ENCODE measurements around the gene ADGRB2.
A peak's percentile ranks its signal among the peaks of the same experiment; 100 is the strongest.

ADGRB2 gene

DNA sequence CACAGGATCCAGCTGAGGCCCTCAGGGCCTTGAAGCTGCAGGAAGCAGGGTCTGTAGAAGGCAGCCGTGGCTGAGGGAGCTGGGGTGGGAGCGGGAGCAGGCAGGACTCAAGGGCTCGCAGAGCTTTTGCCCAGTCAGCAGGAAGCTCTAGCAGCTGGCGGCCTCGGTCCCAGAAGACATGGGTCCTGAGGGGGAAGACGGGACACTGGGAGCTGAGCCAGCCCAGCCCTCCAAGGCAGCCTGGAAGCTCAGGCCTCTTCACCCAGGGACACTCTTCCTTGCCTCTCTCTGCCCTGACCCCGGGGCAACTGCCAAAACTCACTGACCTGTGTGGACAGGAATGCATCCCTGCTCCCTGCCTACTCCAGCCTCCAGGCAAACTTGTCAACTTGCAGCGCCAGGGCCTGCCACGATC lies 8.9 kb downstream of the ADGRB2 start:
- no peak for DNase-seq
- in situ Hi-C loops (cut with MboI; ENCODE audit: low pct_unique_long_range_greater_than_20kb, low sequenced_read_pairs), result no loop called here

- no peak for DNase-seq
- in situ Hi-C loops (cut with MboI; ENCODE audit: low pct_unique_long_range_greater_than_20kb, low sequenced_read_pairs), result no loop called here
These were observed 9.7 kb downstream of the ADGRB2 start for GRCh38 chr1:31754397-31754796.

DNA sequence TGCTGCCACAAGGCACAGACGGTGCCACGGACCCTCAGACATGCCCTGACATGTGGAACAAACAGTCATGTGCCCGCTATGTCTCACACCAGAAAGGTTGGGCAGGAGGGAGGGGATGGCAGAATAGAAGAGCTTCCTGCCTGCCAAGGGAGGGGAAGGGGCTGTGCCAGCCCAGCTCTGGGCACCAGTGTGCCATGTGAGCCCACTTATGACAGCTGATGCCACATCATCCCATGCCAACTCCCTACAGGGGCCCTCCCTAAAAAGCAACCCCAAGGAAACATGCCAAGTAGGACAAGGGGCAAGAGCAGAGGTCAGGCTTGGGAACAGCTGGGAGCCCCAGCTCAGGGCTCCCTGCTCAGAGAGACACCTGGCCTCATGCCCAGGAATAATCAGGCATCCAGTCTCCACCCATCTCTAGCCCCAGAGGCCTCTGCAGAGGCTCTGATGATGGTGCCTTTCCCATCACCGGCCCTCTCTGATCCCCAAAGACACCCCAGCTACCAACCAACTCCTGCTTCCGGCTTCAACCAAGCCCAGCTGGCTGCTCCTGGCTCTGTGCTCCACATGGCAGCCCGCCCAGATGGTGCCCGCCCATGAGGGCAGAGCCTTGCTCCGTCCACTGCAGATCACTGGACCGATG lies 10.3 kb downstream of the ADGRB2 start:
- DNase-seq, result no peak
- in situ Hi-C loops (cut with MboI; ENCODE audit: low pct_unique_long_range_greater_than_20kb, low sequenced_read_pairs), result no loop called here

GRCh38 chr1:31752952-31753475 lies 11.1 kb downstream of the ADGRB2 start:
- DNase-seq, result no peak
- in situ Hi-C loops (cut with MboI; ENCODE audit: low pct_unique_long_range_greater_than_20kb, low sequenced_read_pairs), result no loop called here

DNA sequence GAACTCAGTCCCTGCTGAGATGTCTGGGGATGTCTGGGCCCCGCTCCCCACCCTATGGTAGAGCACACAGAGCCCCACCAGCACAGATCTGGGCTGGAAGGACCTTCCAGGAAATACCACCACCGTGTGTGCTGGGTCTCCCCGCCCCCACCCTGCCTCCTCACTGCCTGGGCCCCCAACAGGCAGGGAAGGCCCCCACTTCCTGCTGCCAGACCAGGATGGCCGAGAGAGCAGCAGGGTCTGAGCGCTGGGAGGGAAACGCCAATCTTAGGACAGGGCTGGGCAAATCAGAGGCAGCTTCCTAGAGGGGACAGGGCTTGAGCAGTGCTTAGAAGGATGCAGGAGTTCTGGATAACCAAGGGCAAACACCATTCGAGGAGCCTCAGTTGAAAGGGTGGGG lies 11.9 kb downstream of the ADGRB2 start:
- no peak for DNase-seq
- in situ Hi-C loops (cut with MboI; ENCODE audit: low pct_unique_long_range_greater_than_20kb, low sequenced_read_pairs), result no loop called here

GRCh38 chr1:31751822-31752241 lies 12.3 kb downstream of the ADGRB2 start:
- no peak for DNase-seq
- in situ Hi-C loops (cut with MboI; ENCODE audit: low pct_unique_long_range_greater_than_20kb, low sequenced_read_pairs), result no loop called here

- in situ Hi-C loops (cut with MboI; ENCODE audit: low pct_unique_long_range_greater_than_20kb, low sequenced_read_pairs), result no loop called here
- peak; percentile 55 for DNase-seq
These were observed 13.2 kb downstream of the ADGRB2 start for GRCh38 chr1:31750858-31751510.

- in situ Hi-C loops (cut with MboI; ENCODE audit: low pct_unique_long_range_greater_than_20kb, low sequenced_read_pairs), result no loop called here
- DNase-seq, result no peak
These were observed 14.1 kb downstream of the ADGRB2 start for GRCh38 chr1:31749785-31750735.

DNA sequence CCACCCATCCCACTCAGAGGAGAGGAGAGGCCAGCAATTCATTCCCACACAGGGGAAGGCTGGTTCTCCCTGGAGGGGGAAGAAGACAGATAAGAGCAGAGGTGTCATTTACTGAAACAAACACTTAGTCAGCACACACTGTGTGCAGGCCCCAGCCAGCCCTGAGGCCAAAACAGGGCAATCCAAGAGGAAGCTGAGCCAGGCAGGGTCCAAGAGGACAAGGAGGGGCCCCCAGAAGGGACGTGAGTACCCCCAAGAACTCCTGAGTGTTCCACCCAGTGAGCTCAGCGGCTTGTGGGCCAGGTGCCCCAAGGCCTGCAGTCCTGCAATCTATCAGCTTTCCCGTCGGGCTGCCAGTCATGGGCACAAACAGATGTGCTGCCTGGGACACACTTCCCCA lies 15.8 kb downstream of the ADGRB2 start:
- in situ Hi-C loops (cut with MboI; ENCODE audit: low pct_unique_long_range_greater_than_20kb, low sequenced_read_pairs), result no loop called here
- DNase-seq, result no peak

DNA sequence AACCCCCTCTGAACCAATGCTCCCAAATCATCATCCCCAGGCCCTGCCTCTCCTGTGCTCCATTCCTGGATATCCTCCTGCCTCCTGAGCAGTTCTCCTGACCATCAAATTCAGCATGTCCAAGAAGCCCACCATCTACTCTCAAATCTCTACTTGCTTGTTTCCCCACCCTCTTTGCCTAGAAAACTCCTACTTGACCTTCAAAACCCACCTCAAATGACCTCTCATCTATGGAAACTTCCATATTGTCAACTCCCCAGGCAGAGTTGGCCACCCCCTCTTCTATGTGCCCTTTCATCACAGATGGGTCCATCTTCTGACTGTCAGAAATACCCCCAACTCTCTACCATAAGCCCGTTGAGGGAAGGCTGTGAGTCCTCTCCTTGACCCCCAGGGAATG lies 16.8 kb downstream of the ADGRB2 start:
- DNase-seq, result no peak
- in situ Hi-C loops (cut with MboI; ENCODE audit: low pct_unique_long_range_greater_than_20kb, low sequenced_read_pairs), result no loop called here

- in situ Hi-C loops (cut with MboI; ENCODE audit: low pct_unique_long_range_greater_than_20kb, low sequenced_read_pairs), result no loop called here
These were observed 17.5 kb downstream of the ADGRB2 start for GRCh38 chr1:31746687-31747086.

DNA sequence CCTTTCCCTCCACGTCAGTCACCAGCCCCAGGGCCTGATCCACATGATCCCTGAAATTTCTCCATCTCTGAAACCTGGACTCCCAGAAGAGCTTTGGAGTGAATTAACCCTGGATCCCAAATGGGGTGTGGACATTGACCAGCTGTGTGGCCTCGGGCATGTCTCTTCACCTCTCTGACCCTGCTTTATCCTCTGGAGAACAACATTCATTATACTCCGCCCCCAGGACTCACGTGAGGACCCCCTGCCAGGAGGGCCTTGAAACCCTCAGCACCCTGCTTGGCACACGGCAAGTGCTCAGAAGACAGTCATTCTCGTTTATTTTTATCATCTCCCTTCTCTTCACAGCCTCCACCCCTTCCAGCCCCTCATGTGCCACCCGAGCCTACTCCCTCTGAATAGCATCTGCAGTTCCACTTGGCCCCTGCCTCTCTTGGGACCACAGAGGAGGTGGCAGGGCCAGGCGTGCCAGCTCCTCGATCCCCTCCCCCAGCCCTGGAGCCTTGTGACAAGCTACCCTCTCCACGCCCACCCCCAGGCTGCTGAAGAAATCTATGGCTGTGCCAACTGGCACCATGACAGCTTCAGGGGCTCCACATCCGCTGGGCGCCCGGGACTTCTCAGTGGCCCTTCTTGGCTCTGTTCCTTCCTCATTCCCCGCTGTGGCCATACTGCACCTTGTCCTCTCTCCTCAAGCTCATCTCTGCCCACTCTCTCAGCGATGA lies 18.0 kb downstream of the ADGRB2 start:
- in situ Hi-C loops (cut with MboI; ENCODE audit: low pct_unique_long_range_greater_than_20kb, low sequenced_read_pairs), result no loop called here
- DNase-seq, result no peak

More at GRCh38 chr1:31746687-31747086, 17.5 kb downstream of the ADGRB2 start:
- DNase-seq, result no peak

DNA sequence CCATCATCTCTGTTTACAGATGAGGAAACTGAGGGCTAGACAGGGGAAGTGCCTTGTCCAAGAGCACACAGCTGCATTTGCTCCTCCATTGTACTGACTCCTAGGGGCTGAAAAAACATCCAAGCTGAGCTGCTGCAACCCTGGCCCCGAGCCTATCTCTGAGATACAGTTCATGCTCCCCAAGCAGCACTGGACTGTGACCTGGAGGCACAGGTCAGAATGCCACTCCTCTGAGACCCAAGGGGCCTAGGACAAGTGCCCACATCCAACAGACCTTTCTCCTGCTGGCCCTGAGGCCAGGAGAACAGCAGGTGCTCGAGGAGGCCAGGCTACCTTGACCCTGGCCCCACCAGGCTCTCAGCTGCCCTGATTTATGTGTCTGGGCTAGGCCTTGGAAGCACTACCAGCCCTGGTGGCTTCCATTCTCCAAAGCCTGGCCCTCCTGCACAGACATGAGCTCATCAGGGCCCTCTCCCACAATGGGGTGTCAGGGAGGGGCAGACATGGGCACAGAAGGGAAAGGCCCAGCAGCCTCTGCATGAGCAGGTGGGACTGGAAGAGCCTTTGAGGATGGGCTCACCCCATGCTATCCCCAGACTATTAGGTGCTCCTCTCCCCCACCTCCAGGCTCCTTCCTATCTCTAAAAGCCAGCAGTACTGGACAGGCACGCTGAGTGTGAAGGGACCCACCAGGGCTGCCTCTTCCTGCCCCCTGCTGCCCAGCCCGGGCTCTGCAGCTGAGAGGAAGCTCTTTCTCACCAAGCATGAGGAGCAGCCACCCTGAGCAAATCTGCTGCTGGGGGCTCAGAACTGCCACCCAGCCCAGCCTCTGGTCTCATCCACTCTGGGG lies 18.8 kb downstream of the ADGRB2 start:
- in situ Hi-C loops (cut with MboI; ENCODE audit: low pct_unique_long_range_greater_than_20kb, low sequenced_read_pairs), result no loop called here
- DNase-seq, result peak; percentile 68

DNA sequence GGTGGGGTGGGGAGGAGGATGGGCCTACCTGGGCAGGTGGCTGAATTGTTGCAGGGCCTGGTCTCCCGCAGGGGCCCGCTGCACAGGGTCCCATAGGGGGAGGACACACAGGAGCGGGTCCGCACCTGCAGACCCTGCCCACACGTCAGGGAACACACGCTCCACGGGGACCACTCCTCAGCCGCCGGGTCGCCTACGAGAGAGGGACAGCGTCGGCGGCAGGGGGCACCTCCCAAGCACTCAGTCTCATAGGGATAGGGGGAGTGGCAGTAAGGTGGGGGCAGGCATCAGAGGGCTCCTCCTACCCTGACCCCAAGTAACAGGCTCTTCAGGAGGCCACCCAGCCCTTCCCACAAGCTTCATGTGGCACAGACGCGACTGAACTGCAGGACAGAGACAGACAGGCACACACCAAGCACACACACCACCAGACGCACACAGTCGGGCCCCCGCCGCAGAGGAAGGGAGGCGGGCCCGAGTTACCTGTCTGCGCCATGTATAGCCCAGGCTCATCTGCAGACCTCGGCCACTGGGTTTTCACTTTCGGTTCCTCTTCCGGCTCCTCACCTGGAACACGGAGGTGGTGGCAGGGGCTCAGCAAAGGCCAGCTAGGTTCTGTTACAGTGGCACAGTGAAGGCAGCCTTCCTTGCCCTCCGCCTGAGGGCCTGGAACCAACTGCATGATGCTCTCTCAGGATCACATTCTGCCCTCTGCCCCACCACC lies 19.8 kb downstream of the ADGRB2 start:
- no peak for DNase-seq
- in situ Hi-C loops (cut with MboI; ENCODE audit: low pct_unique_long_range_greater_than_20kb, low sequenced_read_pairs), result no loop called here

- in situ Hi-C loops (cut with MboI; ENCODE audit: low pct_unique_long_range_greater_than_20kb, low sequenced_read_pairs), result no loop called here
- DNase-seq, result no peak
These were observed 21.5 kb downstream of the ADGRB2 start for GRCh38 chr1:31742462-31743212.

DNA sequence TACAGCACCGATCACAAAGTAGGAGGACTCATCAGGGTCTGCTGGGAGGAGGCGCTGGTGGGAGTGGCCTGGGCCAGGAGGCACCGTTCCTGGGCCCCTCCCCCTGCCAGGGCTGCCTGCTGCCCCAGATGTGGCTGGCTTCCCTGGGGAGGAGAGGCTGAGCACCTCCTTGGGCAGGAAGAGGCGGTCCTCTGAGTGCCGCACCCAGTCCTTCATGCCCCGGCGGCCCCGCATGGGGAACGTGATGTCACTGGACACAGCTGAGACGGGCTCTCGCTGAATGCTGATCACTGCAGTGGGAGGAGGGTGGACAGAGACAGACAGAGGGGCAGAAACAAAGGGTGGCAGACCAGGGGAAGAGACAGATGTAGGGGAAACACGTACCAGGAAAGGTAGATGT lies 24.8 kb downstream of the ADGRB2 start:
- DNase-seq, result no peak
- in situ Hi-C loops (cut with MboI; ENCODE audit: low pct_unique_long_range_greater_than_20kb, low sequenced_read_pairs), result no loop called here

DNA sequence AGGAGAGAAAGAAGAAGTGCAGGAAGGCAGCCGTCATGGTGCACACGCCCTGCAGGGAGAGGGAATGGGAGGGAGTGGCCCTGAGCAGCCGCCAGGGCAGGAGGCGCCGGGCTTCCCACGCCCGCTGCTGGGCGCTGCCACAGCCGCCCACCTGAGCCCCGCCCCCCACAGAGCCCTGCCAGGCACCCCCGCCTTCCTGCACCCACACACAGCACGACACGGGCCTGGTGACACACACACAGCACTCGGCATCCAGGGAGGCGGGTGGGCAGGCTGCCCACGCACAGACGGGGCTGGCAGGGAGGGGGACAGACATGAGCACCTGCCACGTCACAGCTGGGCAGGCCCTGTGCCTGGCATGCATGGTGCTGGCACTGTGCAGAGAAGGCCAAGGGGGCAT lies 27.5 kb downstream of the ADGRB2 start:
- in situ Hi-C loops (cut with MboI; ENCODE audit: low pct_unique_long_range_greater_than_20kb, low sequenced_read_pairs), result no loop called here

More for the DNA sequence above, 27.5 kb downstream of the ADGRB2 start:
- no peak for DNase-seq
